Occipital lobe (tissue), 2 donors: Measurements from ENCODE around the gene HSFX2. TPM values are rescaled to one million over a fixed set of nuclear protein-coding genes. Genes with fewer than 3 reads are reported as not detected.
"Not testable (repeated sequence)": the region's sequence is repeated elsewhere in the genome, so short reads cannot be mapped to it uniquely, and the experiment has no call there.

Source experiments
- DNase-seq: peaks from one replicate; lab custom pipeline; 2025; lab: John Stamatoyannopoulos, UW
- total RNA-seq: library from RNA; depleted of rRNA; stranded (reverse); fragments of >200 nt; gene quantifications from one replicate; pipeline ENCODE4 v1.2.3, GENCODE V29; 2014

The HSFX2 gene
- total RNA-seq, 1 donor from 2014 or later, result 2.0 TPM

DNA sequence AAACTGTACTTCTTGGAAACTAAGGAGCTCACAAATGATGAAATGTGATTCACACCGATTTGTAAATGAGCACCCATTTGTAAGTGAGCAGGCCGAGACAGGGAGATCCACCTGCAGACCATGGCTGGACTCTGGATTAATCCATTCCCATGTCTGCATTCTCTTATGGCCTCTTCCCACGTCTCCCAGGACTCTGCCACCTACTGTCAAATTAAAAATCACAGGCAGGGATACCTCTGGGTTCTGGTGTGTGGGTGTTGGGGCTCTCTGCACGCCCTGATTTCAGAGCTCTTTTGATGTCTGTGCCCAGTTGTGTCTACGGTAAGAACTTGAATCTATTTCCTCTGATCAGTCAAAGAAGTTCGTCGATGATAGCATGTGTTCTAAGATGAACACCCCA lies 4.1 kb downstream of the HSFX2 start:
- not testable (repeated sequence) for DNase-seq

DNA sequence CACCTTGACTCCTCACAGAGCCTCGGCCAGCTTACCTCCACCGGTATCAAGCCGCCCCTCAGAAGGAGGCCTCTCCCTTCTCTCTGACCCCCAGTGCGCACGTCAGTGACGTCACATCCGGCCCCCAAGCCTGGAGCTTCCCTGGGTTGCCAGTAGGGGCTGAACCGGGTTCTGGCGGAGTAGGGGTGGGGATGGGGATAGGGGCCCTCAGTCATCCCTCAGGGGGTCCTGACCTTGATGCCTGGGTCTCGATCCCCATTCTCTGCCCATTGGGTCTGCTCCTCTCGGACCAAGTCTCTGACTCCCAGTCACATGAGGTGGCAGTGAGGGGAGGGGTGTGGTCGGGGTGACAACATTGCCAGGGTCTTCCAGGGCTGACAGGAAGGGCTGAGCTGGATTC lies 7.8 kb downstream of the HSFX2 start, which contains the start of gene MAGEA9B:
Gene MAGEA9B, minus strand, starts transcription at position 101 of the 400 bp plus-strand sequence. CDS start 4,280 bp downstream, outside the sequence.
- DNase-seq, result not testable (repeated sequence)

DNA sequence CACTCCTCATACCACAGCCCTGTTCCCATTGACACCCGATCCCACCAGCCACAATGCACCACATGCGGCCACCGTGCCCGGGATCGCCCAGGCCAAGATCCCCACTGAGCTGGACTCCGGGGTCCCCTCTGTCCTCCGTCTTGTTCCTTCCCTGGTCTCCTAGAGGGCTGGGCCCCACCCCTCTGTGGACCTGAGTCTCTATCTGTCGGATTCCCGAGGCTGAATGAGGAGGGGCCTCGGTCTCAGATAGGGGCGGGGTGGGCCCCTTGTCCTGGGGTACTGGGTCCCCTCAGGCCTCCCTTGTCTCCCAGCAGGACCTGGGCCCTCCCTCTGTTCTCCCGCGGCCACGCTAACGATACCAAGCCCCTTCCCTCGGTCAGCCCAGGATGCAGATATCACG lies 9.5 kb downstream of the HSFX2 start:
- DNase-seq, result not testable (repeated sequence)

DNA sequence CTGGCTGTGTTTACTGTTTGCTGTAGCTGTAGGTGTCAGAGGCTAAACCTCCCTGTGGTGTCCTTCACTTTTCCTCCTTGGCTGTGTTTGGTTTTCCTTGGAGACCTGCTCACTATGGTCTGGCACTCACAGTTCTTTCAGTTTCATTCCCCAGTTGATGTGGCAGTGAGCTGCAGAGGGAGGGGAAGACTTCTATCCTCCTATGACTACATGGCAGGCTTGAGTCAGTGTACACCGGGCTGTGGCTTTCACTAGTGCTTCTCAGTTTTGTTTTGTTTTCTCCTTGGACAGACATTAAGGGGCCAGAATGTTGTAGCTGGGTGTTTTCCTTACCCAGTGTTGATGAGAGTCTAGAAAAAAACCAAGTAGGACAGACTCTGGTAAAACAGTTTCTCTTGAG lies 21.7 kb downstream of the HSFX2 start:
- not testable (repeated sequence) for DNase-seq

DNA sequence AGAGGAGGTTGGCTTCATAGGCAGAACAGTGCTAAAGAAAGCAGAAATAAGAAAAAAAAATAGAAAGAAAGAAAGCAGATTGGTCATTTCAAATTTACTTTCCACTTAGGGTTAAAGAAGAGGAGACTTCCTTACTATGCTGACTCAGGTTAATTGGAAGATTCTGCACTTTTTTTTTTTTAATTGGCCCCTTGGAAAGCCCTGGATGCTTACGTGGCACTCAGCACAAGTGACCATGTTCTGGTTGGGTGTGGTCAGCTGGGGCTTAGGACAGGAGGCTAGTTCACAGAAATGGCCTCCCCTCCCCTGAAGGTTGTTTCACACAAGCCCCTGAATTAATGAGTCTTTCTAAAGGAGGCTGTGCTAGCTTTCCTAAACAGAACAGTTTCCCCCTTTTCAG lies 22.4 kb downstream of the HSFX2 start:
- no peak for DNase-seq

DNA sequence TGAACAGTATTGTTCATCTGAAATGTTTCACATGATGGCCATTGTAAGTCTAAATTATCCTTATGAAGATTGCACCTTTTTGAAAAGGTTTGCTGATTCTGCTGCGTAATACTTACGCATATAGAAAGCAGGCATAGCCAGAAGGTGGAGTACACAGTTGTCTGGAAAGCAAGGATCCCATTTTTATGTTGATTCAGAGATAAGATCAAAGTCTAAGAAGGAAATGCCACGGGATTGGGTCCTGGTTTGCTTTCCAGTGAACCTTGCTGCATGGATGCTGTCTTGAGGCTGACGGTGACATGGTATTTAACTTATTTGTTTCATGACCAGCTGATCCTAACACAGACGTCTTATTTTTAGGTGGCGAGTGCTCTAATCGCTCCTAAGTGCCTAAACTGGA lies 23.3 kb downstream of the HSFX2 start:
- no peak for DNase-seq

DNA sequence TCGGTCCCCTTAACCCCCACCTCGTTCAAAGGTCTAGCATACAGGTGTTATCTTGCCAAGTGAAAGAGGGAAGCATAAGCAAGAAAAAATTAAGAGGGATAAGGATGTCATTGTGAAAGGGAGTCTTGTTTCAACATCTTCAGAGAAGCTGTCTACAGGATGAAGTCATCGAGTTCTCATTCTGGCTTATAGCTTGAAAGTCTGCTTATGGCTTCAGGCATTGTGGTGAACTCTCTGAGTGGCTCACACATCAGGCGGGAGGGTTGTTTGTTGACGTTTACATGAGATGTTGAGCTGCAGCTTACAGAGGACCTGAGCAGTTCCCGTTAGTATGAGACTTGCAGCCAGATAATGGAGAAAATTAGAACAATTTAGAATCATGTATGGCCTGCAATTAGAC lies 24.4 kb downstream of the HSFX2 start:
- no peak for DNase-seq

DNA sequence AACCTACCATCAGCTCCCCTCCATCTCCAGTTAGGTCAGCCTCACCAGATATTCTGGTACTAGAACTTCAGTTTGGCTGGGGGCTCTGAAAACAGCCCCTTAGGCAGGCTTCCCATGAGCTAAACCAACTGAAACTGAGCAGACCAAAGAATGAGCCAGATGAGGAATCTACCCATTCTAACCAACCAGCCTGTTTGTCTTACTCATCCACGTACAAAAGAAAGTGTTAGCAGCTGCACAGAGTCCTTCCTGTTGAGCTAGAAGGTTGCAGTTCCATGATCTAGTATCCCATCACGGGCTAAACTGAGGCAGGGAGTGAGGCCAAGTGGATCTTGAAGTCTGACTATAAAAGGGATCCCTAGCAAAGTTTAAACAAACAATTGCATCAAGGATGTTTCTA lies 25.3 kb downstream of the HSFX2 start:
- DNase-seq, result no peak

DNA sequence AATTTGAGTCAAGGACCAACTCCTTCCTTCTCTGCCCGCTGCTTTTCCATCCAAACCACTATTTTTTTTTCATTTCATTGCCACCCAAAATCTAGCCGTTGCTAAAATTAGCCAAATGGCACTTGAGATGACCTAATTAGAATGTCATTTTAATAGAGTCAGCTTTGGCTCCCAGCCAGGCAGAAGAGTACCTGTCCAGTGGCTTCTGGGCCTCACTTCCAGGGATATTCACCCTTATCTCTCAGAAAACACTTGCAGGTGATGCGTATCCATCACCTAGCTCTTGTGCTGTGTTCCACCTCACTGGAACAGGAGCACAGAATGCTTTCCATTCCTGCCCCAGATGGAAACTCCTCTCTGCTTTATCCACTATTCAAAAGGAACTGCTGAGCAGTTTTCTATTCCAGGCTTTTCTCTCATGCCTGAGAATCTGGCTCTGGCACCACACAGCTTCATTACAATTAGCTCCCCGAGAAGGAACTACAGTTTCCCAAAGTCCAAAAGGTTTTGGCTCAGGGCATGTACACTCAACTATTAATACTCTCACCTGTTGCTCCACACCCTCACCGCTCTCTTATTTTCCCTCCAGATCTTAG lies 26.3 kb downstream of the HSFX2 start:
- DNase-seq, result no peak

DNA sequence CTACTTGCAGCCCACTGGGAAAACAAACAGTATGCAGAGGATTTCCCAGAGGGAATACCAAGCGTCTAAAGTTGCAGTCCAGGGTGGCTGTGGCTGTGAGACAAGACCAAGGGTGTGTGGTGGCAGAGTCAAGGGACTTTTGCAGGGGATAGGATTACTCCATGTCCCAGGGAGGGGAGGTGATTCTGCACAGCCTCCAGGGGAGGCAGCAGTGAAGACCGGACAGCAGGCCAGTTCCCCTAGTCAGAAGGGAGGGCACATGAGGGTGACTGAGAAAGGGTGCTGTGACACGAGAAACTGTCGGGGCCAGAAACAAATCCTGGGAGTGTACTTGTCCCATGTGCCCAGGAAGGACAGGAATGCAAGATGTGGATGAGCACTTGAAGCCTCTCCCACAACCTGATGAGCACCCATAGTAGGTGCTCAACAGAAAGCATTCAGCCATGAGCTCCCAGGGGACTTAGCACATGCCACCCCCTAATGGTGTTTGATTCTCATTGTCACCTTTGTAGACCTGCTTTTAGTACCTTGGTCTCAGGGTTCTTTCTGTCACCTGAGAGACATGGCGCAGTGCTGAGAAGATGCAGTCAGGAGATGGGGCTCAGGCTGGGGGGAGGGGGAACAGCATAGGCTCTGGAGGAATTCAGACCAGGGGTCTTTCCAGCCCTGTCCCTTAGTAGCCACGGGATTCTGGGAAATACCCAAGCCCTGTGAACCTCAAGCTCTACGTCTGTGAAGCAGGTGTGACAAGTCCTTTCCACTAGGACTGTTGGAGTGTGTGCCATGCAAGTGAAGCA lies 27.3 kb downstream of the HSFX2 start:
- no peak for DNase-seq

DNA sequence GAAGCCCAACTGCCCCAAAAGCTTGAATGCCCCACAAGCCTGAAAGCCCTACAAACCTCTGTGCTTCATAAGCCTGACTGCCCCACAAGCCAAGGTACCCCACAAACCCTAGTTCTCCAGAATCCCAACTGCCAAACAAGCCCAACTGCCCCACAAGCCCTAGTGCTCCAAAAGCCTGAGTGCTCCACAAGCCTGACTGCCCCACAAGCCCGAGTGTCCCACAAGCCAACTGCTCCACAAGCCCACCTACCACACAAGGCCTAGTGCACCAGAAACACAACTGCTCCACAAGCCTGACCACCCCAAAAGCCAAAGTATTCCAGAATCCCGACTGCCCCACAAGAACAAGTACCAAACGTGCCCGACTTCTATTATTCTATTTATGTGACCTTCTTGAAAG lies 31.8 kb downstream of the HSFX2 start:
- DNase-seq, result no peak

DNA sequence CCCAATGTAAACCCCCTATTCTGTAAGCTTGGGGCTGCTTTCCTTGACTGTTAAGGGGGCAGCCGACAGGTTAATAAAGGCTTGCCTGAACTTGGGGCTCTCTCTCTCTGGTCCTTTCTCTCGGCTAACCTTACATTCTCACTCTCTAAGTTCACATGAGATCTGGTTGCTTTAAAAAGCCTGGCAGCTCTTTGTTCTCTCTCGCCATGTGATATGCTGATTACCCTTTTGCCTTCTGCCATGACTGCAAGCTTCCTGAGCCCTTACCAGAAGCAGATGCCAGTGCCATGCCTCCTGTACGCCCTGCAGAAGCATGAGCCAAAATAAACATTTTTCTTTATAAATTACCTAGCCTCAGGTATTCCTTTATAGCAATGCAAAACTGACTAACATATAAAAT lies 39.9 kb downstream of the HSFX2 start:
- DNase-seq, result not testable (repeated sequence)

DNA sequence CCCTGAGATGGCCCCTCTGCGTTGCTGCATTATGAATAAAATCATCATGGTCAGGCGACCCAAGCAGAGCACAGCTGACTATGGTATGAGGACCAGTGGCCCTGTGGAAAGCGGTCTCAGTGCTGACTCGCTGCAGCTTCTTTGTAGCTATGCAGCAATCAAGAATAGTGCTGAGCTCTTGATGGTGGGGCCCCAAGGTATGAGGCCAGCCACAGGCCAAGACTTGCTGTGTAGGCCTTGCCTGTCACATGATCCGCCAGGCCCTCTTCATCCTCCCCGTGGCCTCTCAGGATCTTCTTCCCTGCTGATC lies 43.2 kb downstream of the HSFX2 start:
- not testable (repeated sequence) for DNase-seq

DNA sequence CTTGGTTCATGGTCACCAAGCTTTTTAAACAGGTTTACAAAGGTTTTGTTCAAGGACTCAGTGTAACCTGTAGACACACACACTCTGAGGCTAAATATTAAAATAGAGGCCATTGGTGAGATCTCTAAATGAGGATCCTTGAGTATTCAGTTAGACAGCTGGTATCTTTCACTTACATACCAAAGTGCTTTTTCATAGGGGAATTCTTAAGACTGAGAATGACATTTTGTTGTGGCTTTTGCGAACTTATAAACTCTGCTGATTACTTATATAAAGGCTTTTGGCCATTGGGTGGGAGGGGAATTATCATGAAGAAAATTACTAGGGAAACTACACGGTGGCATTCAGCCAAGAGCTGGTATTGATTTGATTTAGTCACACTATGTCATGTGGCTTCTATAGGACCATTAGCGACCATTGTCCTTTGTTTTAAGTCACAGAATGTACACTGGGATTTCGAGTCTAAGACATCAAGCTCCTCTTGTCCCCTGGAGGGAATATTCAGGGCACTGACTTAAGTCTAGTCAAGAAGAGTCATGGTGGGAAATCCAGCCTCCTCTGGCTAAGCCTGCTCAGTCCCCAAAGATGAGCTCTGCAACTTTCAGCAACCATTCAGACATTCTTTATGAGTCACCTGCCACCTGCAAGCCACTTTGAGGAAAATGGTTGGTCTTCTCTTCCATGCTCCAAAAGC lies 43.7 kb downstream of the HSFX2 start:
- DNase-seq, result not testable (repeated sequence)

DNA sequence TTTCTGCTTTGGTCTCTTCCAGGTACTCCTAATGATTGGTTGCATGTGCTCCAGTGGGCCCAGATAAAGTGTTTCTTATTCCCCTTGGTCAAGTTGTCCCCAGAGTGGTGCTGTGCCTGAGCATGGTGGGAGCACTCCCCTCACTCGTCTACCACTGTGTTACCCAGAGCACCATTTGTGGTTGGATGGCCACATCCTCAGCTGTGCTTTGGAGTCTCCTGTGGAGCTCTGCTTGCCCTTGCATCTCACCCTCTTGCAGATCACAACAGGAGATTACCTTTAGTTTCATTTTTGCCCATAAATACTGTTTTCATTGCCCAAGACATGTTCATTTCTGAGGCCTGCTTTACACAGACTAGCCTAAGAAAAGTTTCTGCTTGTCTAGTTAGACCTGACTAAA lies 44.7 kb downstream of the HSFX2 start:
- not testable (repeated sequence) for DNase-seq

DNA sequence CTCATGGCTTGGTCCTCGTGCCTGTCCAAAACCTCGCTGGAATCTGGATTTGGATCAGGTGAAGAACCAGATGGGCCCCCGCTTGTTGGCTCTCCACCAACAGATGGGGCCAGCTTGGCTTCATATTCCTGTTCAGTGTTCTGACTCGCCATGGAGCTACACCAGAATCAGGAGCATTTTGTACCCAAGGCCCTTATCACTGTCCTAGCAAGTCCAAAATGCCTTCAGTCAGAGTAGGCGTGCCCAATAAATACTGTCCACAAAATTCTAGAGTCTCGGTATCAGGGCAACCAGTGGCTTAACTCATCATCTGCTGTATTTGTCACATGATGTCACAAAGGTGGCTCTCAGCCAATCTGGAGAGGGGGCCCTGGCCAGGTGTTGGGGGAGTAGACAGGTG lies 45.4 kb downstream of the HSFX2 start, which contains the start of gene HSFX3:
Gene HSFX3, minus strand, starts transcription at position 224 of the 400 bp plus-strand sequence. Its CDS starts 72 bp downstream, at position 152.
- DNase-seq, result not testable (repeated sequence)

DNA sequence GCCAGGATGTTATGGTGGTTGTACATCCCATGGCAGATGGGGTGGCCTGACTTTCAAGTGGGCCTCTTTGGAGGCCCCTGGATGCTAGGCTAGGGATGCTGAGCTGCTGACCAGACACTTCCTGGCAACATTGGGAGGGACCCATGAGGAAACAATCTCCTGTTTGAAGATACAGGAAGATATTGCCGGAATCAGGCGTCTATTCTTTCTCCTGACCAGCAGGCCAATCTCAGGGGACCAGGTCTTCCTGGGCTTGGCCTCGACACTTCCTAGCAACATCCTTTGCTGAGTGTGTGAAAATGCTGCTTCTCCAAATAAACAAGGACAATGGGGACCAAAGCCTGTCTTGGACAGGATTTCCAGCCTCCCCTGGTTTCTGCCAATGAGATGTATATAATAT lies 47.3 kb downstream of the HSFX2 start:
- DNase-seq, result not testable (repeated sequence)

DNA sequence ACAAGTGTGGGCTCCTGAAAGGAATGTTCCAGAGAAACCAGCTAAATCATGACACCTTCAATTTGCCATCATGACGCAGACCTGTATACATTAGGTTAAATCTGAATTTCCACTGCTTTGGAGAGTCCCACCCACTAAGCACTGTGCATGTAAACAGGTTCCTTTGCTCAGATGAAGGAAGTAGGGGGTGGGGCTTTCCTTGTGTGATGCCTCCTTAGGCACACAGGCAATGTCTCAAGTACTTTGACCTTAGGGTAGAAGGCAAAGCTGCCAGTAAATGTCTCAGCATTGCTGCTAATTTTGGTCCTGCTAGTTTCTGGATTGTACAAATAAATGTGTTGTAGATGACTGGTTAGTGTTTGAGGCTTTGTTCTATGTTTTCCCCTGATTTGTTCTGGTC lies 48.2 kb downstream of the HSFX2 start:
- DNase-seq, result not testable (repeated sequence)

DNA sequence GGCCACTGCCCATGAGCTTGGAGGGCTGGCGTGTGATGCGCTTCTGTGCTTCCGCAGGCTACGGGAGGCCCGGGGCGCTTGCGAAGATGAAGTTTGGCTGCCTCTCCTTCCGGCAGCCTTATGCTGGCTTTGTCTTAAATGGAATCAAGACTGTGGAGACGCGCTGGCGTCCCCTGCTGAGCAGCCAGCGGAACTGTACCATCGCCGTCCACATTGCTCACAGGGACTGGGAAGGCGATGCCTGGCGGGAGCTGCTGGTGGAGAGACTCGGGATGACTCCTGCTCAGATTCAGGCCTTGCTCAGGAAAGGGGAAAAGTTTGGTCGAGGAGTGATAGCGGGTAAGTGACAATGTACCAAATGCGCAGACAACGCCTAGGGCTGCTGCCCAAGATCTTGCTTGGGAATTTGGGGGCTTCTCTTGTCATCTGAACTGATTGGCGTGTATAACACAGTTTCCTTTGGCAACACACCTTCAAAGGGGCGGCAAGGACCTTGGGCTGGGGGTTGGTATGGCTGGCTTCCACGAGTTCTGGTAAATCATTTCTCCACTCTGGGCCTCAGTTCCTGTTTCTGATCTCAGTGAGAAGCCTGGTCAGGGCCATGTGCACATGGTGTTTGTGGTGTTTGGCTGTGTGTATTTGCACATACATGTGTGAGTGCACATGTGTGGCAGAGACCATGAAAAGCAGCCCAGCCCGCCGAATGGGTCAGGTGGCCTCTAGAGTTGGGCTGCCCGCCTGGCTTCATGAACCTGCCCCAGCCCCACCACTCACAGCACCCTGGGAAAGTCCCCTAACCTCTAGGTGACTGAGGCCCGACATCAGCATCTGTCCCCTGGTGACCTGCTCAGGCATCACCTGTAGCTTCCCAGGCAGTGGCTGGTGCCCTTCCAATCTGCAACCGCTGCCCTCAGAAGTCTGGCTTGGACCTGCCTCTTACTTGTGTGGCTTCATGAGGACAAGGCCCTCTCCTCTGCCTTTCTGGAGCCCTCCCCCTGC lies 49.3 kb downstream of the HSFX2 start:
- not testable (repeated sequence) for DNase-seq
